Dermis blood vessel endothelial cell (primary cell): ENCODE data around the gene ZNF157. TPM values are rescaled to one million over a fixed set of nuclear protein-coding genes. Genes with fewer than 3 reads are reported as not detected.
"Not testable (repeated sequence)": the region's sequence is repeated elsewhere in the genome, so short reads cannot be mapped to it uniquely, and the experiment has no call there.

Experiments
- DNase-seq: peaks from one replicate; pipeline ENCODE4 v3.0.0; 2010
- total RNA-seq: library from RNA; depleted of rRNA; stranded (reverse); fragments of >200 nt; gene quantifications from 2 replicates; pipeline ENCODE4 v1.2.3, GENCODE V29; 2014

Gene ZNF157
- 0.17 TPM in 1 of 2 replicates, not detected in the other for total RNA-seq

DNA sequence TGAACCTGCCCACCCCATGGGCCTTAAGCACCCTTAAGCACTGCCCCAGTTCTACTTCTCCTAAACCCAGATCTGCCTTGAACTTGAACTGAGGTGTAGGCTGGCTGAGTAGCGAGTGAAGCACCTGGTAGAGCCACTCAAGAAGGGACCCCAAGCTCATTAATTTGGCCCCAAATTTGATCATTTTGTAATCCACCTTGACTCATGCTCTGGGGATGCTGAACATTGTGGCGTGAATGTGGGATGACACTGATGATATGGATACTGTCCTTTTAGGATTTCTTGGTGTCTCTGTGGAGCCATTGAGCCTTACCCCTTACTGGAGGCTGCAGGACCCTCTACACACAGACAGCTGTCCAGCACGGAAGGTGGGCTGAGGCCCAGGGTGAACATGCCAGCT lies at the start of gene ZNF157:
Gene ZNF157 (plus strand): TSS at position 301 of the 400 bp plus-strand sequence. CDS start 91 bp downstream, at position 392.
- no peak for DNase-seq

DNA sequence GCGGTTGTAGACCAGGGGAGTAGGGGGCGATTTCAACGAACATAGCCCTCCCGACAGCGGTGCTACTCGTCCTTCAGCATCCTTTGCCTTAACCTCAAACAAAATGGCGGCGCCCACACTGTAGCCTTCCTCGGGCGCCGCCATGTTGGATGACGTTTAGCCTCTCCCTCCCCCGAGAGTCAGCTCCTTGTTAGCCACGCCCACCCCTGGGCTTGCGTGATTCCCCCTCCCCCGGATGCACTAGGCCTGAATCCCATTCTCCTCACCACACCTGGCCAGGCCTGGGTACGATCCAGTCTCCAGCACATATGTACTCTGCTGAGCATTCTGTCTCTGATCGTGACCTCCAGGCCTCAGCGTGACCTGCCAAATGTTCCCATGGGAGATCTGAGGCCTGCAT lies 49.0 kb upstream of the ZNF157 start:
- DNase-seq, result peak; percentile 41

DNA sequence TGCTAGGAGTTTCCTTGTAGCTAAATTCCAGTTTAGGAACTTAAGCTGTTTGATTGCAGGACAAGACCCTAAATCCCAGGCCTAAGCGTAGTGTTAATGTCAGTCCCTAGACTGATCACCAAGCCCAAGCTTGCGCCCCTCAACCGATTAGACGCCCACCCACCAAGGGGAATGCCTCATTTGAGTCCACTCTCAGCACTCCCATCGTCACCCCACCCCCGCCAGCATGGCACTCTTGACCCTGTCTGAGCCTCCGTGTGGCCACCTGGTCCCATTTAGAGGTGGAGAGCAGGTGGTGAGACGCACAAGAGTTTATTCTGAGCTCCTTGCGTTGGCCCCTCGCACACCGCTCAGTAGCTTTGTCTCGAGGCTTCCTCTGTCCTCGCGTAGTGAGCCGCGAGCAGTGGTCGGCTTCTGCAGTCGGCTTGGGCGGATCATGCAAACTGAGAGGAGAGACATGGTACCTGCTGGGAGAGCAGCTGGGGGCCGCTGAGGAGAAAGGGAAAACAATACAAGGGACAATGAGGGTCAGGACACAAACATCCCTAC lies 48.5 kb upstream of the ZNF157 start:
- no peak for DNase-seq

DNA sequence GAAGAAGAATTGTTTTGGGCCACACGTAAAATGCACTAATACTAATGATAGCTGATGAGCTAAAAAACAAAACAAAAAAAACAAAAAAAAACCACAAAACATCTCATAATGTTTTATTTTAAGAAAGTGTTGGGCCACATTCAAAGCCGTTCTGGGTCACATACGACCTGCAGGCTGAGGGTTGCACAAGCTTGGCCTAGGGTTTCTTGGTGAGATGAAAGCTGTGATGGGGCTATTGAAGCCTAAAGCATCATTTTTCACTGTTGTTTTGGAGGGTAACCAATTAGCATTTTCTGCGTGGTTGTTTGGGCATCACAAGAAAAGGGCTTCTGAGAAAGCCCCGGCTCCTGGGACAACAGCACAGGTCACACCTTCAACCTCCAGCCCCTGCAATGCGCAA lies 42.5 kb upstream of the ZNF157 start:
- no peak for DNase-seq

DNA sequence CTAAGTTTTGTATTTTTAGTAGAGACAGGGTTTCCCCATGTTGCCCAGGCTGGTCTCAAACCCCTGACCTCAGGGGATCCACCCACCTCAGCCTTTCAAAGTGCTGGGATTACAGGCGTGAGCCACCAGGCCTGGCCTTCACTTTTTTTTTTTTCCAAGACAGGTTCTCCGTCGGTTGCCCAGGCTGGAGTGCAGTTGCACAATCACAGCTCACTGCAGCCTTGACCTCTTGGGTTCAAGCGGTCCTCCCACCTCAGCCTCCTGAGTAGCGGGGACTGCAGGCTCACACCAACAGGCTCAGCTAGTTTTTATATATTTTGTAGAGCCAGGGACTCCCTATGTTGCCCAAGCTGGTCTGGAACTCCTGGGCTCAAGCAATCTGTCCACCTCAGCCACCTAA lies 37.6 kb upstream of the ZNF157 start:
- not testable (repeated sequence) for DNase-seq

DNA sequence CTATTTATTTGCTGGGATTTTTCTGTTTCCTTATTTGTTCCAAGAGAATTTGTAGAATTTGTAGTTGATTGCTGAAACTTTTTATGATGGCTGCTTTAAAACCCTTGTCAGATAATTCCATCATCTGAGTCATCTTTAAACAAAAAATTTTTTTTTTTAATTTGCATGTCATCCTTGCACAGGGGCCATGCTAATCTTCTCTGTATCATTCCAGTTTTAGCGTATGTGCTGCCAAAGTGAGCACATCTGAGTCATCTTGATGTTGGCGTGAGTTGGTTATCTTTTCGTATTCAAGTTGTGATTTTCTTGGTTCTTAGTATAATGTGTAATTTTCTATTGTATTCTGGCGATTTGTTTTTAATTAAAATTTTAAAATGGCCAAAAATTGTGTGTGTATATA lies 18.7 kb upstream of the ZNF157 start:
- no peak for DNase-seq

DNA sequence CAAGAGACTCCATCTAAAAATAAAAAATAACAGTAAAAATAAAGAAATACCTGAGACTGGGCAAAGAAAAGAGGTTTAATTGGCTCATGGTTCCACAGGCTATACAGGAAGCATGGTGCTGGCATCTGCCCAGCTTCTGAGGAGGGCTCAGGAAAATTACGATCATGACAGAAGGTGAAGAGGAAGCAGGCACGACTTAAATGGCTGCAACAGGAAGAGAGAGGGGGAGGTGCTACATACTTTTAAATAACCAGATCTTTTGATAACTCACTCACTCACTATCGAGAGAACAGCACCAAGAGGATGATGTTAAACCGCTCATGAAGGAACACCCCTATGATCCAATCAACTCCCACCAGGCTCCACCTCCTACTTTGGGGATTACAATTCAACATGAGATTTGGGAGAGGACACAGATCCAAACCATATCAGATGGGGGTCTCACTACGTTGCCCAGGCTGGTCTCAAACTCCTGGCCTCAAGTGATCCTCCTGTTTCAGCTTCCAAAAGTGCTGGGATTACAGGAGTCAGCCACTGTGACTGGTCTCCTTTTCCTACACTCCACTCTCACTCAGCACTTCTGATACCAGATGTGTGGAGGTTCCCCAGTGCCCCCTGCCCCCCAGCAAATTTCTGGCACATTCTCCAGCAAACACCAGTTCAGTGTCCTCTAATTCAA lies 11.9 kb upstream of the ZNF157 start:
- DNase-seq, result peak; percentile 76

DNA sequence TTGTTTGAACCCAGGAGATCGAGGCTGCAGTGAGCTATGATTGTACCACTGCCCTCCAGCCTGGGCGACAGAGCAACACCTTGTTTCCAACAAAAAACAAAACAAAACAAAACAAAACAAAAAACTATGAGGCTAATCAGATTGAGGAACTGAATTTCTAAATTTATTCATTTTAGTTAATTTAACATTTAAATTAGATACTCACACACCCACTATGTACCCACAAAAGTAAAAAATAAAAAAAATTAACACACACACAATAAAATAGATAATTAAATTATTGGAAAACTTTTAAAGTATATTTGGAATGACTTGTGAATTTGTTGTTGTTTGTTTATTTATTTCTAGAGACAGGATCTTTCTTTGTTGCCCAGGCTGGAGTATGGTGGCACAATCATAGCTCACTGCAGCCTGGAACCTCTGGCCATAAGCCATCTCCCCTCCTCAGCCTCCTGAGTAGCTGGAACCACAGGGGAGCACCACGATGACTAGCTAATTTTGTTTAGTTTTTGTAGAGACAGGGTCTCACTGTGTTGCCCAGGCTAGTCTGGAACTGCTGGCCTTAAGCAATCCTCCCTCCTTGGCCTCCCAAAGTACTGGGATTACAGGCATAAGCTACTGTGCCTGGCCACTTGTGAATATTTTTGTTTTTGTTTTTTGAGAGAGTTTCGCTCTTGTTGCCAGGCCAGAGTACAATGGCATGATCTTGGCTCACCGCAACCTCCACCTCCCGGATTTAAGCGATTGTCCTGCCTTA lies 9.8 kb upstream of the ZNF157 start:
- DNase-seq, result no peak

DNA sequence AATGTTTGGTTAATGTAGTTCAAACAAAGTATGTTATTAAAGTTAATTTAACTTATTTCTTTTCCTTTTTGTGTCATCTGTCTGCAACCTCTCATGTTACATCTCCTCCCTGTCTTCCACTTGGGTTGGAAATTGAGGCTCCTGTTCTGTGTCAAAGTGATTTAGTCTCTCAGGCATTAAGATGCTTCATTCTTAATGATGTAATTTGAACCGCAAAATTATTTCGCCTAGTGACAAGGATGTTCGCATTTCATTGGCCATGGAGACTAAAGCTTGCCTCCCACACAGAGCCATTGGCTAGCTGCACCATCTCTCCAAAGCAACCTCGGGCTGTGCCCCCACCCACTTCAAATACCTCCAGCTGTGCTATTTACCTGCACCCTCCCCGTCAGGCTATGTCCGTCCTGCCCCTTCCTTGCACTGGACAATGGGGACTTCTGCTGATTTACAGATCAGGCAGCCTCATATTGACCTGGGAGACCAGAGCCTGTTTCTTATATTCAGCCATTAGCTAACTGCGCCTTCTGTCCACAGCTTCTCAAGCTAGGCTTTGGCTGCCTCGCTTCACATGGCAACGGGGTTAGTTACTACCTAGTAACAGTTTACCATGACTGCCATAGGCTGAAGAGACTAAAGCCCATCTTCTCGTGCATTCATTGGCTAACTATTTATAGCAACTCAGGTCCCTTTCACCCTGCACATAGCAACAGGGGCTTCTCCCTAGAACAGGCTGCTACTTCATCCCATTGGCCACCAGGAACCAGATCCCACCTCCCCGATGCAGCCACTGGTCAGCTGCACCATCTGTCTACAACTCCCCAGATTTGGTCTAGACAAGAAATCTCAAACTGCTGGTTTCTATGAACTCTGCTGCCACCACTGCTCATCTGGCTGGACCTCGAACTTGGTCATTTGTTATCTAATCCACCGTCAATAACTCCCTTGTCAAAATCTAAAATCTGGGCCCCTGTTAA lies 8.6 kb upstream of the ZNF157 start:
- peak; percentile 95 for DNase-seq

DNA sequence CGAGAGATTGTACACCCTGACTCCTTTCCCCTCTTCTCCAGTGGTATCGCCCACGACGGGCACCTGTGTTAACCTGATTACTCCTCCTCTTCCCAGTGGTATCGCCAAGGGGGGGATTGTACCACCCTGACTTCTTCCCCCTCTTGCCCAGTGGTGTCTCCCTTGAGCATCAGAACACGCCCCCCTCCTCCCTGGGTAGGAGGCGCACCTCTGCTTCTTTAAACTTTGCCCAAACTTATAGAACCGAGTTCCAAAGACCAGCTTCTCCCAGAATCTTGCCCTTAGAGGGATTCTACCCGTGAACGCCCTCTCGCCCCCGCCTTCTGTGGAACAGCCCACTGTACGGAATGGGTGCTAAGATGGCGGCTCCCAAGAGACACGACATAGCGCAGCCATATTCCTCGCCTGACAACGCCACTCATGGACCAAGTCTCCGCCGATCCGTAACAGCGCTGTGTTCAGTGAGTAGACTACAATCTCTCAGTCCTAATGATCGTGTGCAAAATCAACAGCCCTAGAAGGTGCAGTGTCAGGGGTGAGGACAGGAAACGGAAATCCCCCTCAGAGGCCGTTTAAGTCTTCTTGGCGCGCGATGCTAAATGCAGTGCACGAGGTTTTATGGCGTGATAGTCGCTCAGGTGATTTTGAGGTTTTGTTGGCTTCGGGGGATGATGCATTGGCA lies 4.2 kb upstream of the ZNF157 start:
- peak; percentile 79 for DNase-seq

DNA sequence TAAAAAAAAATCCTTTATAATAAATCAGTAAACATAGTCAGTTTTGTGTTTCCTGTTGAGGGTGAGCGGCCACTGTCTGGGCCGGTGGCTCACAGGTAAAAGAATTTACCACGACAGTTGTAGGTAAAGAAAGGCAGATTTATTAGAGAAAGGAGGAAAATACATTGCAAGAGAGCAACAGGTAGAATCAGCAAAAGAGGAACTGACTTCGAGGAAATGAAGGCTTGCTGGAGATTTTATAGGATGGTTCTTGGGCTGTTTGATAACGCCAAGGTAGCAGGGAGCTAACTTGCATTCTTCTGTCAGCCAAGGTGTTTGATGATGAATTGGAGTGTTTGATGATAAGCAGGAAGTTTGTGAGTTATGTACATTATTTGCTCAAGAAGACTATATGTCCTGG lies 2.8 kb downstream of the ZNF157 start:
- DNase-seq, result no peak

DNA sequence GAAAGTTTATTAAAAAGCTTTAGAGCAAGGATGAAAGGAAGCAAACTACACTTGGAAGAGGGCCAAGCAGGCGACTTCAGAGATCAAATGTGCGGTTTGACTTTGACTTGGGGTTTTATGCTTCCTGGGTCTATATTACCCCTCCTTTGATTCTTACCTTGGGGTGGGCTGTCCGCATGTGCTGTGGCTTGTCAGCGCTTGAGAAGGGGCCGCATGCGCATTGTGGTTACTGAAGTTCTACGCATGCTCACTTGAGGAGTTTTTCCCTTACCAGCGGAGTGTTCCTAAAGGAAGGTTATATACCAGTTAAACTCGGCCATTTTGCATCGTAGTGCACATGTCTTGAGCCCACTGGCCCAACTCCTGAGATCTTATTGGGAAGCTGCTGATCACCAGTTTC lies 9.9 kb downstream of the ZNF157 start:
- no peak for DNase-seq

DNA sequence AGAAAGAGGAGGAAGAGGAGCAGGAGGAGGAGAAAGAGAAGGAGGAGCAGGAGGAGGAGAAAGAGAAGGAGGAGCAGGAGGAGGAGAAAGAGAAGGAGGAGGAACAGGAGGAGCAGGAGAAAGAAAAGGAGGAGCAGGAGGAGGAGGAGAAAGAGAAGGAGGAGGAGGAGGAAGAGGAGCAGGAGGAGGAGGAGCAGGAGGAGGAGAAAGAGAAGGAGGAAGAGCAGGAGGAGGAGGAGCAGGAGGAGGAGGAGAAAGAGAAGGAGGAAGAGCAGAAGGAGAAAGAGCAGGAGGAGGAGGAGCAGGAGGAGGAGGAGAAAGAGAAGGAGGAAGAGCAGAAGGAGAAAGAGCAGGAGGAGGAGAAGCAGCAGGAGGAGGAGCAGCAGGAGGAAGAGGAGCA lies 10.5 kb downstream of the ZNF157 start:
- not testable (repeated sequence) for DNase-seq

DNA sequence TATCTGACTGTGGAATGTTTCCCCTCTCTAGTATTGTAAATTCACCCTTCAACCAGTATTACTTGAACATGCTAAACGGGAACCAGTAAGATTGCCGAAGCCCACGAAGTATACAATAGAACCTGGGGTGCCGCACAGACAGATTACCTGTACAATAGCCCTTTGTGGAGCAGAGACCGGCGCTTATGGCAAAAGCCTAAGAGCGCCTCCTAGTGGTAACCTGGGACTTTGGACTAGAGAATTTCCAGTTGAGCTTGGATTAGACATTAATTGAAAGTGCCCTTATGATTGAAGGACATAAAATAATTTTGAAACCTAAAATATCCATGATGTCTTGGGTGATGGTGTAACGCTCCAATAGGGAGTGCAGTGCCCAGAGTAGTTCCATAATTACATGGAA lies 14.1 kb downstream of the ZNF157 start:
- peak; percentile 79 for DNase-seq

DNA sequence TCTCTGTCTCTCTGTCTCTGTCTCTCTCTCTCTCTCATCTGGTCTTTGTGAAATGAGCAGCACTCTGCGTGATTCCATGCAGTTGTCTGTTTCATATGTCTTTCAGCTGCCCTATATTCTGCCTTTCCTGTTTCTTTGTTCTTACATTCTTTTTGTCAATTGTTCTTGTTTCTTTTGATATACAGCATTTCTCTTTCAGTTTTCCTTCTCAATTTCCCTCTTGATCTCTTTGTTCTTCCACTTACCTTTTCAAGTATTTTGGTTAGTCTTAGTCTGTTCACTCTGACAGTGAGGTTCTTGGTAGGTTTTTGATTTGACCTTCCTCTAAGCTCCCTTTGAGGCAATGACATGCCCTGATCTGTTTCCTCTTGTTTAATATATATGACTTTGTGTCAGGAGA lies 20.4 kb downstream of the ZNF157 start:
- no peak for DNase-seq

DNA sequence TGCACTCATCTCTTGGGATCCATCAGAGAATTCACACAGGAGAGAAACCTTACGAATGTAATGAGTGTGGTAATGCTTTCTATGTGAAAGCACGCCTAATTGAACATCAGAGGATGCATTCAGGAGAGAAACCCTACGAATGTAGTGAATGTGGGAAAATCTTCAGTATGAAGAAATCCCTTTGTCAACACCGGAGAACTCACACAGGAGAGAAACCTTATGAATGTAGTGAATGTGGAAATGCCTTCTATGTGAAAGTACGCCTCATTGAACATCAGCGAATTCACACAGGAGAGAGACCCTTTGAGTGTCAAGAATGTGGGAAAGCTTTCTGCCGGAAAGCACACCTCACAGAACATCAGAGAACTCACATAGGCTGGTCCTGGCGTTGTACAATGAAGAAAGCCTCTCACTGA lies 42.8 kb downstream of the ZNF157 start:
- DNase-seq, result no peak

DNA sequence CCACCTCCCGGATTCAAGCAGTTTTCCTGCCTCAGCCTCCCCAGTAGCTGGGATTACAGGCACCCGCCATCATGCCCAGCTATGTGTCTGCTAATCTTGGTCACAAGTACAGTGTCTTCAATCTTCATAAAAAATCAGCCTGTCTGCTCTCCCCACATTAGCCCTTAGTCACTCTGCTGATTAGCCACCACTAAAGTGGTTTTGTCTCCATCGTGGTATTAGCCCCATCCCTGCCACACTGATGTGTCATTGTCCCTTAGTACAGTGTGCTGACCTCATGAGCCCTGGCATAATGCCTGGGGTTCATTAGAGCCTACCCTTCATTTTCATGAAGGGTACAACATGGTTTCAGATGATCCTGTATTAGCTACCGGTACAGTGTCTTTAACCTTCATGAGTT lies 49.9 kb downstream of the ZNF157 start:
- no peak for DNase-seq

DNA sequence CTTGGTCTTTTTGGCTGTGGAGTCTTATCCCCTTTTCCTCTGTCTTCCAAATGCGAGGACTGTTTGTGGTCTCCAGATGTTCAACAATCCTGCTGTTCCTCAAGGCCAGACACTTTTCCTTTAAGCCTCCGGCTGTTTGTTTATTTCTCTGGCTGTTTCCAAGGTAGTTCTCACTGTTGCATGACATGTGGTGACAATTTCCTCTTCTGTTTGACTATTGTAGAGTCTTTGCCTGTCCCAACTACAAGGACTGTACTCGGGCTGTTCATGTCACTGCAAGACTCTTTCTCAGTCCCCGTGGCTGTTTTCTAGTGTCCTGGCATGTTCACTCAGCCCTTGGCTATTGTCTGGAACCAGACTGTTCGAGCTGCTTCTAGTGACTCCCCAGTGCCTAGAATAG lies 50.6 kb downstream of the ZNF157 start:
- no peak for DNase-seq

DNA sequence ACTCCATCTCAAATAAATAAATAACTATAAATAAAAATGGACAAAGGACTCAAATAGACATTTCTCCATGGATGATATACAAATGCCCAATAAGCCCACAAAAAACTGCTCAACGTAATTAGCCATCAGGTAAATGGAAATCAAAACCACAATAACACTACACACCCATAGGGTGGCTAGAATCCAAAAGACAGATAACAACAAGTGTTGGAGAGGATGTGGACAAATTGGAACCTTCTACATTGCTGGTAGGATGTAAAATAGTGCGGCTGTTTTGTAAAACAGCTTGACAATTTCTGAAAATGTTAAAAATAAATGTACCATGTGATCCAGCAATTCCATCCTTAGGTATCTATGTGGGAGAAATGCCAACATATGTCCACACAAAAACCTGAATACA lies 52.1 kb downstream of the ZNF157 start:
- no peak for DNase-seq

DNA sequence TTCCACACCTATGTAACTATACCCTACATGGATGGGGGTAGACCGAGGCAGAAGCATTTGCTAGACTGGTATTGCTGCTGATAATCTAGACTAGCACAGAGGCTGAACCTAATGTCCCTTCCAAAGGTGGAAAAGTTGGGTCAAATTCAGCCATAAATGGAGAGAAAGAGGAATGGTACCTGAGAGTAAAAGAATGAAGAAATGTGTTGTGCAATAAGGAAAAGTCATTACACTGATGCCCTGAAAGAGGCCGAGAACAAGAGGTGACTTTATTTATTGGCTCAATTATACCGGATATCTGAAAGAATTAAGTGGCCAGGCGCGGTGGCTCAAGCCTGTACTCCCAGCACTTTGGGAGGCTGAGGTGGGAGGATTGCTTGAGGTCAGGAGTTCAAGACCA lies 60.5 kb downstream of the ZNF157 start:
- no peak for DNase-seq

DNA sequence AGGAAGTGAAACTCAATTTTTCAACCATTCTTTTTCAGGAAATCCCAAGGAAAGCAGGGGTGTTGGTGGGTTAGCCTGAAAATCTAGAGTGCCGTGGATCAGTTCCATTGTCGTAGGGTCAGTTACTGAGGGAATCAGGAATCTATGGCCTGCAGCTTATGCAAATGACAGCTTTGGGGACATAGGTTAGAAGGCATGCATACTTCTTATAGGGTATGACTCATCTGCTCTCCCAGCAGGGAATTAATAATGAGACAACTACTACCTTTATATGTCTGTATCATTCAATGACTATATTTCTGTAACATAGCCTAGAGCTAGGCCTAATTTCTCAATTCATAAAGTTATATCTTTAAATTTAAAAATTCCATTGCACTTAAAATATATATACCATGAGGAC lies 76.1 kb downstream of the ZNF157 start:
- DNase-seq, result no peak

DNA sequence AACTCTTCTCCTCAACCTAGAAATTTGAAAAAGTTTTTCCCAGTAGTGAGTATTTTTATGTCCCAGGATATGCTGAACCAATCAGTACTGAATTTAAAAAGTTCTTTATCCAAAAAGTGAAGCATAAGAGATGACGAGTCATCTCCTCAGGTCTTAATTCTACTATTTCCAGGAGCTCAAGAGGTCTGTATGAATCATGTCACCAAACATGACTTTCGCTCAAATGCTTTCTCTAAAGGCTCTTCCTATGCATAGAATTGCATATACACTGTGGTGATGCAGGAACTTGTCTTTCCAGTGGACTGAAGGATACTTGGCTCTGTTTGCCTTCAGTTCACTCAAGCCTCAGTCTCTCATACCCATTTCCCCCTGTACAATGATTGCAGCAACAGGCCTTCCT lies 76.6 kb downstream of the ZNF157 start:
- DNase-seq, result no peak
